ENCODE results near the gene INTS11. TPM values are rescaled to one million over a fixed set of nuclear protein-coding genes. Genes with fewer than 3 reads are reported as not detected.
A peak's percentile ranks its signal among the peaks of the same experiment; 100 is the strongest.

INTS11 gene
- total and polyA plus RNA-seq, 2 of the 13 experiments (the other 11 are each of a cell fraction or from before 2014, with no cell fraction given): 52.8 to 94.8 TPM

GRCh38 chr1:1306661-1307260 lies 17.7 kb downstream of the INTS11 start (continued):
- TF ChIP-seq, protein P1, sequence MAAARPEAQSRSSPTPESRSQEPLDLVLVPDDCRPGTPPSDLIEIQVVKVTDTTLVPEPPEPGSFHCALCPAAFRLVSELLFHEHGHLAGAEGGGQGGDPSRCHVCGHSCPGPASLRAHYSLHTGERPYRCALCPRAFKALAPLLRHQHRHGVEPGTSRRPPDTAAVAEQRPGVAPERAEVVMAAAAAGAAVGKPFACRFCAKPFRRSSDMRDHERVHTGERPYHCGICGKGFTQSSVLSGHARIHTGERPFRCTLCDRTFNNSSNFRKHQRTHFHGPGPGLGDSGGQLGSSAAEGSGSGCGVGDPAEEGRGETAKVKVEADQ (CRISPR knock-in tag; IDR thresholded peaks at IDR 0.05; ENCODE audit: borderline replicate concordance): no peak
- TF ChIP-seq PRPF4 (IDR thresholded peaks at IDR 0.05; ENCODE audit: low read depth, low read length, poor library complexity, severe bottlenecking): no peak
- TF ChIP-seq, protein P2, sequence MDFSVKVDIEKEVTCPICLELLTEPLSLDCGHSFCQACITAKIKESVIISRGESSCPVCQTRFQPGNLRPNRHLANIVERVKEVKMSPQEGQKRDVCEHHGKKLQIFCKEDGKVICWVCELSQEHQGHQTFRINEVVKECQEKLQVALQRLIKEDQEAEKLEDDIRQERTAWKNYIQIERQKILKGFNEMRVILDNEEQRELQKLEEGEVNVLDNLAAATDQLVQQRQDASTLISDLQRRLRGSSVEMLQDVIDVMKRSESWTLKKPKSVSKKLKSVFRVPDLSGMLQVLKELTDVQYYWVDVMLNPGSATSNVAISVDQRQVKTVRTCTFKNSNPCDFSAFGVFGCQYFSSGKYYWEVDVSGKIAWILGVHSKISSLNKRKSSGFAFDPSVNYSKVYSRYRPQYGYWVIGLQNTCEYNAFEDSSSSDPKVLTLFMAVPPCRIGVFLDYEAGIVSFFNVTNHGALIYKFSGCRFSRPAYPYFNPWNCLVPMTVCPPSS (IDR thresholded peaks at IDR 0.05): no peak
- no peak for TF ChIP-seq SSRP1 (CRISPR knock-in tag; IDR thresholded peaks at IDR 0.05)
- TF ChIP-seq RFXAP (CRISPR knock-in tag; IDR thresholded peaks at IDR 0.05; ENCODE audit: borderline replicate concordance): 0 out of 2 replicates have a peak, but pooled peaks have one; percentile 30
- peak; percentile 49; the same call in 1 of the 2 replicates for TF ChIP-seq RARA (CRISPR knock-in tag; IDR thresholded peaks at IDR 0.05)
- no peak for TF ChIP-seq ZNF20 (CRISPR knock-in tag; IDR thresholded peaks at IDR 0.05)
- no peak for TF ChIP-seq ZFP37 (CRISPR knock-in tag; IDR thresholded peaks at IDR 0.05; ENCODE audit: borderline replicate concordance)
- TF ChIP-seq ZNF484 (CRISPR knock-in tag; IDR thresholded peaks at IDR 0.05; ENCODE audit: borderline replicate concordance, low read depth): no peak
- TF ChIP-seq, protein P3, sequence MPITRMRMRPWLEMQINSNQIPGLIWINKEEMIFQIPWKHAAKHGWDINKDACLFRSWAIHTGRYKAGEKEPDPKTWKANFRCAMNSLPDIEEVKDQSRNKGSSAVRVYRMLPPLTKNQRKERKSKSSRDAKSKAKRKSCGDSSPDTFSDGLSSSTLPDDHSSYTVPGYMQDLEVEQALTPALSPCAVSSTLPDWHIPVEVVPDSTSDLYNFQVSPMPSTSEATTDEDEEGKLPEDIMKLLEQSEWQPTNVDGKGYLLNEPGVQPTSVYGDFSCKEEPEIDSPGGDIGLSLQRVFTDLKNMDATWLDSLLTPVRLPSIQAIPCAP (CRISPR knock-in tag; IDR thresholded peaks at IDR 0.05; ENCODE audit: low read depth): no peak
- no peak for TF ChIP-seq SATB2 (CRISPR knock-in tag; IDR thresholded peaks at IDR 0.05)
- TF ChIP-seq ZNF24 (IDR thresholded peaks at IDR 0.05): no peak
- no peak for TF ChIP-seq FOXO4 (CRISPR knock-in tag; conservative IDR thresholded peaks at IDR 0.05)
- no peak for TF ChIP-seq ZBTB1 (CRISPR knock-in tag; IDR thresholded peaks at IDR 0.05; ENCODE audit: borderline replicate concordance)
- TF ChIP-seq SP140L (CRISPR knock-in tag; IDR thresholded peaks at IDR 0.05; ENCODE audit: borderline replicate concordance): no peak
- TF ChIP-seq ZNF775 (CRISPR knock-in tag; IDR thresholded peaks at IDR 0.05; ENCODE audit: borderline replicate concordance): no peak
- 0 out of 2 replicates have a peak, but pooled peaks have one; percentile 27 for TF ChIP-seq POLR2G (IDR thresholded peaks at IDR 0.05; ENCODE audit: low read depth, low read length)
- TF ChIP-seq GZF1 (CRISPR knock-in tag; IDR thresholded peaks at IDR 0.05): no peak
- TF ChIP-seq, protein P4, sequence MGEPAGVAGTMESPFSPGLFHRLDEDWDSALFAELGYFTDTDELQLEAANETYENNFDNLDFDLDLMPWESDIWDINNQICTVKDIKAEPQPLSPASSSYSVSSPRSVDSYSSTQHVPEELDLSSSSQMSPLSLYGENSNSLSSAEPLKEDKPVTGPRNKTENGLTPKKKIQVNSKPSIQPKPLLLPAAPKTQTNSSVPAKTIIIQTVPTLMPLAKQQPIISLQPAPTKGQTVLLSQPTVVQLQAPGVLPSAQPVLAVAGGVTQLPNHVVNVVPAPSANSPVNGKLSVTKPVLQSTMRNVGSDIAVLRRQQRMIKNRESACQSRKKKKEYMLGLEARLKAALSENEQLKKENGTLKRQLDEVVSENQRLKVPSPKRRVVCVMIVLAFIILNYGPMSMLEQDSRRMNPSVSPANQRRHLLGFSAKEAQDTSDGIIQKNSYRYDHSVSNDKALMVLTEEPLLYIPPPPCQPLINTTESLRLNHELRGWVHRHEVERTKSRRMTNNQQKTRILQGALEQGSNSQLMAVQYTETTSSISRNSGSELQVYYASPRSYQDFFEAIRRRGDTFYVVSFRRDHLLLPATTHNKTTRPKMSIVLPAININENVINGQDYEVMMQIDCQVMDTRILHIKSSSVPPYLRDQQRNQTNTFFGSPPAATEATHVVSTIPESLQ (CRISPR knock-in tag; conservative IDR thresholded peaks at IDR 0.05): no peak
- no peak for TF ChIP-seq RBM39 (IDR thresholded peaks at IDR 0.05; ENCODE audit: low read depth, low read length, poor library complexity, severe bottlenecking)
- no peak for TF ChIP-seq PTBP1 (IDR thresholded peaks at IDR 0.05; ENCODE audit: low read depth, low read length, poor library complexity, severe bottlenecking)
- TF ChIP-seq ZNF10 (CRISPR knock-in tag; IDR thresholded peaks at IDR 0.05; ENCODE audit: borderline replicate concordance, low read depth): no peak
- TF ChIP-seq ZNF891 (CRISPR knock-in tag; IDR thresholded peaks at IDR 0.05): 0 out of 2 replicates have a peak, but pooled peaks have one; percentile 12
- no peak for TF ChIP-seq ZIK1 (CRISPR knock-in tag; IDR thresholded peaks at IDR 0.05; ENCODE audit: borderline replicate concordance, low read depth)
